Epithelial cell of esophagus (primary cell): Measurements from ENCODE around the gene PIWIL1.

ENCODE experiments used
- DNase-seq: peaks from one replicate; pipeline ENCODE4 v3.0.0; 2010; ENCODE audit warnings: low read depth
- H3K4me3 ChIP-seq: 2 replicates; pipeline ENCODE4 v1.5.1; 2011; ENCODE audit warnings: mild to moderate bottlenecking, low read length, control low read depth
- CTCF ChIP-seq: IDR thresholded peaks from 2 replicates; pipeline ENCODE4 v1.5.1; 2011; ENCODE audit warnings: low read depth, mild to moderate bottlenecking, low read length, control low read depth, inconsistent platforms; ENCODE audit not compliant: insufficient read depth; ENCODE audit errors: missing control alignments

Gene PIWIL1

GRCh38 chr12:130398100-130398848, 60.6 kb downstream of the PIWIL1 start:
- no peak for DNase-seq
- no peak overlapping the region for H3K4me3 ChIP-seq
- no peak for TF ChIP-seq CTCF

GRCh38 chr12:130401703-130402102, 64.0 kb downstream of the PIWIL1 start:
- no peak overlapping the region for H3K4me3 ChIP-seq
- no peak for DNase-seq
- TF ChIP-seq CTCF: no peak

- H3K4me3 ChIP-seq: no peak overlapping the region
- no peak for DNase-seq
- no peak for TF ChIP-seq CTCF
Observed at GRCh38 chr12:130405332-130405731, 67.6 kb downstream of the PIWIL1 start.

GRCh38 chr12:130412384-130412783, 74.7 kb downstream of the PIWIL1 start:
- DNase-seq: no peak
- no peak for TF ChIP-seq CTCF
- no peak overlapping the region for H3K4me3 ChIP-seq

GRCh38 chr12:130413909-130414308, 76.2 kb downstream of the PIWIL1 start:
- no peak for TF ChIP-seq CTCF
- no peak for DNase-seq
- no peak overlapping the region for H3K4me3 ChIP-seq

- H3K4me3 ChIP-seq: no peak overlapping the region
- DNase-seq: no peak
- no peak for TF ChIP-seq CTCF
Observed at GRCh38 chr12:130414381-130414780, 76.7 kb downstream of the PIWIL1 start.

- no peak for TF ChIP-seq CTCF
- no peak for DNase-seq
- no peak overlapping the region for H3K4me3 ChIP-seq
Observed at GRCh38 chr12:130418251-130418650, 80.6 kb downstream of the PIWIL1 start.
